Astrocyte (in vitro differentiated cells and primary cell): Measurements from ENCODE around the gene PTK6. TPM values are rescaled to one million over a fixed set of nuclear protein-coding genes. Genes with fewer than 3 reads are reported as not detected.

Experiments
- DNase-seq: peaks from one replicate; pipeline ENCODE4 v3.0.0-alpha.2; 2010; ENCODE audit warnings: low read depth
- FAIRE-seq: peaks from 2 replicates; lab custom pipeline; 2011; peaks lifted over from hg19 to GRCh38; lab: Jason Lieb, UNC
- H2AFZ ChIP-seq: 2 replicates; pipeline ENCODE4 v1.6.0; 2012; ENCODE audit warnings: low read depth, low read length, inconsistent platforms
- H3K27ac ChIP-seq: 2 replicates; pipeline ENCODE4 v1.5.1; 2011; ENCODE audit warnings: low read depth, low read length, inconsistent platforms
- H3K27me3 ChIP-seq: 2 replicates; pipeline ENCODE4 v1.6.0; 2011; ENCODE audit warnings: low read length, inconsistent platforms; ENCODE audit not compliant: insufficient read depth
- H3K36me3 ChIP-seq: 2 replicates; pipeline ENCODE4 v1.5.1; 2011; ENCODE audit warnings: low read length, inconsistent platforms; ENCODE audit not compliant: insufficient read depth
- H3K4me1 ChIP-seq: 2 replicates; pipeline ENCODE4 v1.5.1; 2011; ENCODE audit warnings: low read length, inconsistent platforms; ENCODE audit not compliant: insufficient read depth
- H3K4me2 ChIP-seq: 2 replicates; pipeline ENCODE4 v1.6.0; 2012; ENCODE audit warnings: low read length, inconsistent platforms
- H3K4me3 ChIP-seq: 2 replicates; pipeline ENCODE4 v1.5.1; 2011; ENCODE audit warnings: low read depth, mild to moderate bottlenecking, low read length, inconsistent platforms; ENCODE audit not compliant: insufficient read depth
- H3K79me2 ChIP-seq: 2 replicates; pipeline ENCODE4 v1.6.0; 2012; ENCODE audit warnings: mild to moderate bottlenecking, low read length, inconsistent platforms; ENCODE audit not compliant: insufficient read depth
- H3K9ac ChIP-seq: 2 replicates; pipeline ENCODE4 v1.6.0; 2012; ENCODE audit warnings: mild to moderate bottlenecking, low read length, inconsistent platforms
- H3K9me3 ChIP-seq: 2 replicates; pipeline ENCODE4 v1.5.1; 2012; ENCODE audit warnings: low read depth, mild to moderate bottlenecking, low read length, inconsistent platforms; ENCODE audit not compliant: insufficient read depth
- H4K20me1 ChIP-seq: 2 replicates; pipeline ENCODE4 v1.6.0; 2012; ENCODE audit warnings: low read length, inconsistent platforms; ENCODE audit not compliant: insufficient read depth
- H3K27ac Mint-ChIP-seq: one replicate; pipeline ENCODE4 v1.8.0; 2021; ENCODE audit warnings: mild to moderate bottlenecking, mixed read lengths; ENCODE audit not compliant: unreplicated experiment
- H3K27me3 Mint-ChIP-seq: one replicate; pipeline ENCODE4 v1.8.0; 2021; ENCODE audit warnings: low read depth, mixed read lengths; ENCODE audit not compliant: unreplicated experiment
- H3K36me3 Mint-ChIP-seq: one replicate; pipeline ENCODE4 v1.8.0; 2021; ENCODE audit warnings: low read depth, mixed read lengths; ENCODE audit not compliant: unreplicated experiment
- H3K4me1 Mint-ChIP-seq: one replicate; pipeline ENCODE4 v1.8.0; 2021; ENCODE audit warnings: low read depth, mixed read lengths; ENCODE audit not compliant: unreplicated experiment
- H3K4me3 Mint-ChIP-seq: one replicate; pipeline ENCODE4 v1.8.0; 2021; ENCODE audit warnings: mild to moderate bottlenecking, moderate library complexity, mixed read lengths; ENCODE audit not compliant: unreplicated experiment
- H3K9me3 Mint-ChIP-seq: one replicate; pipeline ENCODE4 v1.8.0; 2021; ENCODE audit warnings: mild to moderate bottlenecking, mixed read lengths; ENCODE audit not compliant: unreplicated experiment
- CTCF ChIP-seq: IDR thresholded peaks from 2 replicates; pipeline ENCODE4 v1.5.1; 2011; ENCODE audit warnings: low read depth, mild to moderate bottlenecking, inconsistent platforms, low read length, moderate library complexity; ENCODE audit not compliant: insufficient read depth
- EZH2 ChIP-seq: IDR thresholded peaks from 2 replicates; pipeline ENCODE4 v1.6.1; 2012; ENCODE audit warnings: mild to moderate bottlenecking, low read length, inconsistent platforms; ENCODE audit not compliant: insufficient read depth
- total RNA-seq: library from RNA; stranded (reverse); gene quantifications from 2 replicates; pipeline ENCODE4 v1.2.1, GENCODE V29; 2021

Gene PTK6
- total RNA-seq, 1 donor from 2014 or later, result 0.18 TPM

GRCh38 chr20:63562461-63563224 is 25.5 kb upstream of the PTK6 start:
- Mint-ChIP-seq H3K9me3 (no peaks in the 10 kb centered on the region), H3K4me3 (no peak overlapping the region), H3K27me3 (no peaks in the 10 kb centered on the region), H3K27ac (no peak overlapping the region), H3K4me1 (no peaks in the 10 kb centered on the region), H3K36me3 (peaks cover 5% of the 10 kb centered on the region)
- H3K27ac ChIP-seq, result no peak overlapping the region
- no peak overlapping the region for H3K4me3 ChIP-seq
- no peaks in the 10 kb centered on the region for H3K79me2 ChIP-seq
- DNase-seq (no peak), FAIRE-seq (no peak)
- no peaks in the 10 kb centered on the region for H3K9me3 ChIP-seq
- peaks cover 2% of the 10 kb centered on the region for H4K20me1 ChIP-seq
- no peaks in the 10 kb centered on the region for H3K4me1 ChIP-seq
- no peaks in the 10 kb centered on the region for H3K36me3 ChIP-seq
- H3K9ac ChIP-seq, result no peak overlapping the region
- H3K4me2 ChIP-seq, result no peak overlapping the region
- H3K27me3 ChIP-seq, result no peaks in the 10 kb centered on the region
- H2AFZ ChIP-seq, result no peak overlapping the region
- no peak for TF ChIP-seq CTCF
- no peak for TF ChIP-seq EZH2

- H3K4me3 ChIP-seq, result no peak overlapping the region
- no peaks in the 10 kb centered on the region for H3K4me1 ChIP-seq
- Mint-ChIP-seq H3K9me3 (no peaks in the 10 kb centered on the region), H3K27me3 (no peaks in the 10 kb centered on the region), H3K4me1 (no peaks in the 10 kb centered on the region), H3K4me3 (no peak overlapping the region), H3K36me3 (peaks cover 5% of the 10 kb centered on the region), H3K27ac (no peak overlapping the region)
- no peak for FAIRE-seq
- H3K9ac ChIP-seq, result no peak overlapping the region
- H3K36me3 ChIP-seq, result no peaks in the 10 kb centered on the region
- no peaks in the 10 kb centered on the region for H4K20me1 ChIP-seq
- H3K79me2 ChIP-seq, result no peaks in the 10 kb centered on the region
- H3K9me3 ChIP-seq, result no peaks in the 10 kb centered on the region
- H2AFZ ChIP-seq, result no peak overlapping the region
- no peak overlapping the region for H3K4me2 ChIP-seq
- no peak for DNase-seq
- TF ChIP-seq CTCF, result no peak
- no peak for TF ChIP-seq EZH2
- no peak overlapping the region for H3K27ac ChIP-seq
- H3K27me3 ChIP-seq, result no peaks in the 10 kb centered on the region
Observed at GRCh38 chr20:63561624-63562396, 24.6 kb upstream of the PTK6 start.
